Neutrophil (primary cell): ENCODE data around the gene RCL1.

ENCODE experiments used
- H3K27ac ChIP-seq: fragments of 200-600 bp; sonication (generic); 2 replicates; pipeline ENCODE4 v1.5.1; 2016; ENCODE audit warnings: mild to moderate bottlenecking, moderate library complexity
- H3K27me3 ChIP-seq: fragments of 200-600 bp; sonication (generic); 2 replicates; pipeline ENCODE4 v1.6.0; 2016; ENCODE audit warnings: mild to moderate bottlenecking
- H3K36me3 ChIP-seq: fragments of 200-600 bp; sonication (generic); 2 replicates; pipeline ENCODE4 v1.5.1; 2017
- H3K4me1 ChIP-seq, 2 experiments: fragments of 200-600 bp in 1 of 2; sonication (generic) in 1 of 2; 1 replicate in 1 of 2; 2 replicates in 1 of 2; pipeline versions ENCODE4 v1.5.1 to v1.6.1; 2013 to 2016; ENCODE audit warnings: low read depth in 1 of 2, low read length in 1 of 2, mild to moderate bottlenecking in 1 of 2, moderate library complexity in 1 of 2; ENCODE audit not compliant: control insufficient read depth in 1 of 2, insufficient read depth in 1 of 2
- H3K4me3 ChIP-seq, 2 experiments: fragments of 200-600 bp in 1 of 2; sonication (generic) in 1 of 2; 1 replicate in 1 of 2; 2 replicates in 1 of 2; pipeline ENCODE4 v1.5.1; 2013 to 2016; ENCODE audit warnings: low read depth in 1 of 2, low read length in 1 of 2, mild to moderate bottlenecking in 1 of 2, moderate library complexity in 1 of 2
- H3K9me3 ChIP-seq: fragments of 200-600 bp; sonication (generic); 2 replicates; pipeline ENCODE4 v1.5.1; 2016
- TF ChIP-seq, protein P1 (sequence below): fragments of 200-600 bp; sonication (generic); IDR thresholded peaks from 2 replicates; pipeline ENCODE4 v1.5.1; 2016; ENCODE audit warnings: antibody characterized with exemption

Gene RCL1

DNA sequence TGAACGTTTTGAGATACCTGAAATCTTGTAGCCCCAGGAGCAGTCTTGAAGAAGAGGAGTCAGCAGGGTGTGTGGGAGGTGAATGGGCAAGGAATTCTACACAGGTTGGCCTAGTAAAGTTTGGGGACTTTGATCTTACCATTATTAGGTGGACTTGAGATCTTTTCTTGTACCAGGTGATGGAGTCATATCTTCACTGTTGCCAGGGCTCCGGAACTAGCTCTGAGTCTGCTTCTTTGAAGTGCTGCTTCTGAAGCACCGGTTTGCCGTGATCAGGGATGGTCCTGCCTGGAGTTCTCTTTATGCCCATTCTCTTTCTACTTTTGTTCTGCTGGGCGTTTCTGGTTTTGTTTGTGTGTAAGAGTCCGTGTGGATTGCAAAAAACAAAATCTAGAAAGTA, 27.4 kb downstream of the RCL1 start:
- TF ChIP-seq, protein P1, sequence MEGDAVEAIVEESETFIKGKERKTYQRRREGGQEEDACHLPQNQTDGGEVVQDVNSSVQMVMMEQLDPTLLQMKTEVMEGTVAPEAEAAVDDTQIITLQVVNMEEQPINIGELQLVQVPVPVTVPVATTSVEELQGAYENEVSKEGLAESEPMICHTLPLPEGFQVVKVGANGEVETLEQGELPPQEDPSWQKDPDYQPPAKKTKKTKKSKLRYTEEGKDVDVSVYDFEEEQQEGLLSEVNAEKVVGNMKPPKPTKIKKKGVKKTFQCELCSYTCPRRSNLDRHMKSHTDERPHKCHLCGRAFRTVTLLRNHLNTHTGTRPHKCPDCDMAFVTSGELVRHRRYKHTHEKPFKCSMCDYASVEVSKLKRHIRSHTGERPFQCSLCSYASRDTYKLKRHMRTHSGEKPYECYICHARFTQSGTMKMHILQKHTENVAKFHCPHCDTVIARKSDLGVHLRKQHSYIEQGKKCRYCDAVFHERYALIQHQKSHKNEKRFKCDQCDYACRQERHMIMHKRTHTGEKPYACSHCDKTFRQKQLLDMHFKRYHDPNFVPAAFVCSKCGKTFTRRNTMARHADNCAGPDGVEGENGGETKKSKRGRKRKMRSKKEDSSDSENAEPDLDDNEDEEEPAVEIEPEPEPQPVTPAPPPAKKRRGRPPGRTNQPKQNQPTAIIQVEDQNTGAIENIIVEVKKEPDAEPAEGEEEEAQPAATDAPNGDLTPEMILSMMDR, result no peak
- H3K27me3 ChIP-seq, result no peaks in the 10 kb centered on the region
- peaks cover 17 to 22% of the 10 kb centered on the region in 2 experiments for H3K4me1 ChIP-seq
- no peaks in the 10 kb centered on the region for H3K36me3 ChIP-seq
- no peak overlapping the region for H3K27ac ChIP-seq
- H3K4me3 ChIP-seq, result no peak overlapping the region
- no peaks in the 10 kb centered on the region for H3K9me3 ChIP-seq

DNA sequence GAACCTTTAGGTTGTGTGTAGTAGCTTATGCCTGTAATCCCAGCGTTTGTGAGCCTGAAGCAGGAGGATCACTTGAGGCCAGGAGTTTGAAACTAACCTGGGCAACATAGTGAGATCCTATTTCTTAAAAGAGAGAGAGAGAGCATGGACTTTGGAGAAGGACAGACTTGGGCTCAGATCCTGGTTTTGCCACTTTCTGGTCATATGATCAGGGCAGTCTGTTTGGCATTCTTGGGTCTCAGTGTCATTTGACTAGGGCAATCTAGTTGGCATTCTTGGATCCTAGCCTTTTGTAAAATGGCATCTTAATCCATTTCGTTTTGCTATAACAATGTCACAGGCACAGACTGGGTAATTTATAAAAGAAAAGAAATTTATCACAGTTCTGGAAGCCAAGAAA, 28.4 kb downstream of the RCL1 start:
- Histone ChIP-seq H3K27me3 (no peaks in the 10 kb centered on the region), H3K27ac (no peak overlapping the region), H3K9me3 (no peaks in the 10 kb centered on the region), H3K4me3 (no peak overlapping the region), H3K36me3 (no peaks in the 10 kb centered on the region), H3K4me1 (peaks cover 7 to 12% of the 10 kb centered on the region in 2 experiments)
- TF ChIP-seq, protein P1, result no peak

DNA sequence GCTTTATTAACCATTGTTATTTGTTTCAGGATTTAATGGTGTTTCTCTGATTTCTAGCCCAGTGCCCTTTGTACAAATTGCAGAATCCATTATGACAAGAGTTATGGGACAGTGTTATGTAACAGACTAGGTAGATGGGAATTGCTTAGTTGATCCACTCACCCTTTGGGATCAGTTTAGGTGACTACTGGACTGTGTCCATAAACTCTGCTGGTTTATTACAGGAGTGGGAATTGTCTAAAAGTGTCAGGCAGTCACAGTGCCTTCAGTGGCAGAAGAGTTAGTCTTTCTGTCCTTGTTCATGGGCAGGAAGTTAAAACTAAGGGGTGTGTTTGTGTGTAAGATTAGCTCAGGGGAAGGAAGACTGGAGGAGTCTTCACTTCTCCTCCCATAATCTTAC, 29.3 kb downstream of the RCL1 start:
- H3K4me3 ChIP-seq, result no peak overlapping the region
- no peaks in the 10 kb centered on the region for H3K9me3 ChIP-seq
- H3K36me3 ChIP-seq, result no peaks in the 10 kb centered on the region
- TF ChIP-seq, protein P1, result no peak
- no peaks in the 10 kb centered on the region for H3K27me3 ChIP-seq
- peaks cover 4 to 7% of the 10 kb centered on the region in 2 experiments for H3K4me1 ChIP-seq
- H3K27ac ChIP-seq, result no peak overlapping the region

DNA sequence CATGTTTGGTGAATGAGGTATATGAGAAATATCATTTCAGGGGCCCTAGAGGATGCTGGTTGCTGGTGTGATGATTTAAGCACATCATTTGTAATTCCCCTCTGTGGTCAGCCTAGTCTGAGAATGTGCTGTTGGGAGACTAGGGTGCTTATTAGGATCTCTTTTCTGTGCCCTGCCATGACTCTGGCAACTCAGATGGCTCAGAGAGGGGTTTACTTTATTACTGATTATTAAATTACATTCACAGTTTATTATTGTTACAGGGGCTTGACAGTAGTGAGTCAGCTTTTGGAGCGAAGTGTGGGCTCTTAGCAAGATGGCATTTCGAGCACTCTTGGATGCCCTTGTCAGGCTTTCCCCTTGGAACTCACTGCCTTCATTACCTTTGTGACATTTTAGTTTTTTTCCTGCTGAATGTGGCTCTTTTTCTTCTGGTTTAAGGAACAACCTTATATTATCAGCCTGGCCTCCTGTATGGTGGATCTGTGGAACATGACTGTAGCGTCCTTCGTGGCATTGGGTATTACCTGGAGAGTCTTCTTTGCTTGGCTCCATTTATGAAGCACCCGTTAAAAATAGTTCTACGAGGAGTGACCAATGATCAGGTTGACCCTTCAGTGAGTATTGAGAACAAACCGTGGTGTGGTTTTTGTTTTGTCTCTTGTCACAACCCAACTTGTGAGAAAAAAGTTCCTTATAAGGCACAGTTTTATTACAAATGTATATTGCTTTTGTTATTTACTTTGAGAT, 33.8 kb downstream of the RCL1 start:
- TF ChIP-seq, protein P1, result no peak
- Histone ChIP-seq H3K9me3 (no peaks in the 10 kb centered on the region), H3K4me3 (no peak overlapping the region), H3K27ac (no peak overlapping the region), H3K4me1 (peaks cover 0 to 7% of the 10 kb centered on the region in 2 experiments), H3K27me3 (no peaks in the 10 kb centered on the region), H3K36me3 (no peaks in the 10 kb centered on the region)

DNA sequence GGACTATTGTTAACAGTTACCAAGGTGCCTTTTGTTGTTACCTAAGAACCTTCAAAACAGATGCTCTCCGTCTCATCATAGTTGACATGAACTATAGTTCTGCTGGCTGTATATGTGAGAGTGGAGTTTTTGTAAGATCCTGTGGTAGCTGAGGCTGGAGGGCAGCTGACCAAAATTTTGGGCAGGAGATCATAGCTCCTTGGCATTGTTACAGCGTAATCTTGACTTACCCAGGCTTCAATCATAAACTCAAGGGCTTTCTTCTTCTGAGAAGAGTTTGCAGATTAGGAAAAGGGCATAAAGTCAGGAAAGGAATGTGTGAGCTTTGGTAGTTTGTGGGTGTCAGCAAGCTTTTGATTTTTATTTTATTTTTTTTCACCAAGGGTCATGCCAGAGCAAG, 34.5 kb downstream of the RCL1 start:
- TF ChIP-seq, protein P1, result no peak
- peaks cover 0 to 3% of the 10 kb centered on the region in 2 experiments for H3K4me1 ChIP-seq
- no peaks in the 10 kb centered on the region for H3K27me3 ChIP-seq
- H3K9me3 ChIP-seq, result no peaks in the 10 kb centered on the region
- no peak overlapping the region for H3K27ac ChIP-seq
- no peak overlapping the region for H3K4me3 ChIP-seq
- no peaks in the 10 kb centered on the region for H3K36me3 ChIP-seq
